Brain microvascular endothelial cell (primary cell): ENCODE data around the gene PIM3.

Experiments
- DNase-seq: peaks from one replicate; pipeline ENCODE4 v3.0.0-alpha.2; 2020
- H3K27ac ChIP-seq: fragments of 250-450 bp; sonication (Bioruptor Pico); 2 replicates; pipeline ENCODE4 v1.5.1; 2020; ENCODE audit warnings: mild to moderate bottlenecking, moderate library complexity
- H3K27me3 ChIP-seq: fragments of 250-450 bp; sonication (Bioruptor Pico); replicated peaks from 2 replicates; pipeline ENCODE4 v1.5.1; 2020; ENCODE audit warnings: mild to moderate bottlenecking
- H3K36me3 ChIP-seq: fragments of 250-450 bp; sonication (Bioruptor Pico); replicated peaks from 2 replicates; pipeline ENCODE4 v1.5.1; 2020; ENCODE audit warnings: mild to moderate bottlenecking
- H3K4me3 ChIP-seq: 2 replicates; pipeline ENCODE4 v1.5.1; 2011; ENCODE audit warnings: low read depth, mild to moderate bottlenecking, control low read depth, low read length, moderate library complexity
- in situ Hi-C: cut with HindIII; loops from 2 replicates; pipeline ENCODE4 v1.10.0; 2017; ENCODE audit warnings: low sequenced_read_pairs, low pct_ligation_motif_present
- TF ChIP-seq, protein P1 (sequence below): IDR thresholded peaks from 2 replicates; pipeline ENCODE4 v1.5.1; 2011; ENCODE audit warnings: low read depth, mild to moderate bottlenecking, moderate library complexity, low read length, control low read depth, inconsistent platforms; ENCODE audit errors: missing control alignments

Gene PIM3

GRCh38 chr22:49929211-49929979, 31.2 kb upstream of the PIM3 start:
- DNase-seq: no peak
- Histone ChIP-seq H3K4me3 (no peak overlapping the region), H3K27ac (no peak overlapping the region), H3K27me3 (no peaks in the 10 kb centered on the region), H3K36me3 (peaks cover 6% of the 10 kb centered on the region)
- in situ Hi-C loops: no loop called here
- TF ChIP-seq, protein P1, sequence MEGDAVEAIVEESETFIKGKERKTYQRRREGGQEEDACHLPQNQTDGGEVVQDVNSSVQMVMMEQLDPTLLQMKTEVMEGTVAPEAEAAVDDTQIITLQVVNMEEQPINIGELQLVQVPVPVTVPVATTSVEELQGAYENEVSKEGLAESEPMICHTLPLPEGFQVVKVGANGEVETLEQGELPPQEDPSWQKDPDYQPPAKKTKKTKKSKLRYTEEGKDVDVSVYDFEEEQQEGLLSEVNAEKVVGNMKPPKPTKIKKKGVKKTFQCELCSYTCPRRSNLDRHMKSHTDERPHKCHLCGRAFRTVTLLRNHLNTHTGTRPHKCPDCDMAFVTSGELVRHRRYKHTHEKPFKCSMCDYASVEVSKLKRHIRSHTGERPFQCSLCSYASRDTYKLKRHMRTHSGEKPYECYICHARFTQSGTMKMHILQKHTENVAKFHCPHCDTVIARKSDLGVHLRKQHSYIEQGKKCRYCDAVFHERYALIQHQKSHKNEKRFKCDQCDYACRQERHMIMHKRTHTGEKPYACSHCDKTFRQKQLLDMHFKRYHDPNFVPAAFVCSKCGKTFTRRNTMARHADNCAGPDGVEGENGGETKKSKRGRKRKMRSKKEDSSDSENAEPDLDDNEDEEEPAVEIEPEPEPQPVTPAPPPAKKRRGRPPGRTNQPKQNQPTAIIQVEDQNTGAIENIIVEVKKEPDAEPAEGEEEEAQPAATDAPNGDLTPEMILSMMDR: peak; percentile 43

- in situ Hi-C loops: no loop called here
- H3K36me3 ChIP-seq: peaks cover 6% of the 10 kb centered on the region
- TF ChIP-seq, protein P1: no peak
- no peak overlapping the region for H3K4me3 ChIP-seq
- H3K27ac ChIP-seq: no peak overlapping the region
- no peaks in the 10 kb centered on the region for H3K27me3 ChIP-seq
- no peak for DNase-seq
These were observed 30.5 kb upstream of the PIM3 start for GRCh38 chr22:49929994-49930575.

GRCh38 chr22:49930596-49931412, 29.8 kb upstream of the PIM3 start:
- Histone ChIP-seq H3K27ac (no peak overlapping the region), H3K36me3 (peaks cover 4% of the 10 kb centered on the region), H3K4me3 (no peak overlapping the region), H3K27me3 (no peaks in the 10 kb centered on the region)
- TF ChIP-seq, protein P1: peak; percentile 66
- DNase-seq: peak; percentile 35
- in situ Hi-C loops: no loop called here

DNA sequence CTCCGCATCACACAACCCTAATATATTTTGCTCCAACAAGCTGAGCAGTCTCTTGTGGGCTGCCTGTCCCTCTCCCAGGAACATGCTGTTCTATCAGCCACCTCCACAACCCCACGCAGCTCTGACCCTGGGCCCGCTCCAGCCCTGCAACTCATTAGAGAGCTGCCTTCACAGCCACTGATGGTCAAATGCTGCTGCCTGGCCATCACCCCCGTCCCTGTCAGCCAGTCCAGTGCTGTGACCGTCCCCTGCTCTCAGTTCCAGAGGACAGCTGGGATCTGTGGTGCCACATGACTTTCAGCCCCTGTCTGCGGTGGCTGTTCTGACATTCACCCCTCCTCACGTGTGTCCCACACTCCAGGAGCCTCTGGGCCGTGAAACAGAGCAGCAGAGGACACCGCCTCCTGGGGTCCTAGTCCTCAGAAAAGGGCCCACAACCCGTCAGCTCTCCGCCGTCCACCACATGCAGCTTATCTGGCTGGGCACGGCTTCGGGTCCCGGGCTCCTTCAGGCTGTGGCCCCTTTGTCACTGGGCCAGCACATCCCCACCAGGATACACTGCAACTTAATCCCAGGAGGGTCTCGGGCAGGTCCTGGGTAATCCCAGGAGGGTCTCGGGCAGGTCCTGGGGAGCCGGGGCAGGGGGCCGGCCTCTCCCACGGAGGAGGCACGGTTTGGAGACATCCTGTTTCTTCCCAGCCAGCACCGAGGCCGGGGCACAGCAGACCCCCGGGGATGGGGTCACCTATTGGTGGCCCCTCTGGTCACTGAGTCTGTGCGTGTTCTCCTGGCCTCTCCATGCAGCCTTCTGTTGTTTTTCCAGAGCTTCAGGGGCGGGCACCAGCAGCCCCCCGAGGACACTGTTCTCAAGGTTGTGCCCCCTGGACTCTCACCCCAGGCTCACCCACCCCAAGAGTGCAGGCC, 27.1 kb upstream of the PIM3 start:
- Histone ChIP-seq H3K27ac (no peak overlapping the region), H3K4me3 (no peak overlapping the region), H3K27me3 (no peaks in the 10 kb centered on the region), H3K36me3 (no peaks in the 10 kb centered on the region)
- in situ Hi-C loops: no loop called here
- no peak for DNase-seq
- TF ChIP-seq, protein P1: no peak

DNA sequence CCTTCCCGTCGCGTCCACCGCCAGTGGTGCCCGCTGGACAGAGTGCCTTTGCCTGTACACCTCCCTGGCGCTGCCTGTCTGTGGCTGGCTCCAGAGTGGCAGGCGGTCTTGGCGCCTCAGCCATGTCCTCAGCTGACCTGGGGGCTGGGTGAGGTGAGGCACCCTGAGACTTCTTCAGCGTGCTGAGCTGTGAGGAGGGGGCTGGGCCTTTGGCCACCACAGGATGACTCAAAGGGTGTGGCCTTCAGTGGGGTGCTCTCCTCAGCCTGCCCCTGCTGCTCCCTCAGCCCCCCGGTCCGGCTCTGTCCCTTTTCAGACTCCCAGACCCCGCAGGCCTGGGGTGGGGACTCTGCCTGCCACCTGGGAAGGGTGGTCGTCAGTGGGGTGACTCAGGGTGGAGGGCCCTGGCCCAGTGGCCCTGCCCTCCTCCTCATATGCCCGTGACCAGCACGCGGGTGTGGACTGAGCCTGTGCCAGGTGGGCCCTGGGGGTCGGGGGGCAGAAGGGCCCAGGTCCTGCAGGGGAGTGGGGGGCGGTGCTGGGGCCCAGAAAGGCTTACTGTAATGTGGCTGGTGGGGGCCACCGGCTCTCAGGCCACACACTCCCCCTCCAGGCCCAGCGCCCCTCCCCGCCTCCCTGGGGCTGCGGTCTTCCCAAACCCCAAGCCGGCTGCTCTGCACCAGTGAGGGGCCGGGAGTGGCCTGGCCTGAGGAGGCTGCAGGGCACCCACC, 26.2 kb upstream of the PIM3 start:
- in situ Hi-C loops: no loop called here
- Histone ChIP-seq H3K27ac (no peak overlapping the region), H3K36me3 (no peaks in the 10 kb centered on the region), H3K4me3 (no peak overlapping the region), H3K27me3 (no peaks in the 10 kb centered on the region)
- TF ChIP-seq, protein P1: no peak
- DNase-seq: no peak
